GM12878 (cell line): ENCODE data around the gene RPL13A. TPM values are rescaled to one million over a fixed set of nuclear protein-coding genes. Genes with fewer than 3 reads are reported as not detected.

Experiments used
- ATAC-seq: fragments of 200-7000 bp; cut with Tn5 transposase; 3 replicates; pipeline ENCODE4 v1.9.1; 2020; ENCODE audit warnings: mild to moderate bottlenecking, moderate library complexity
- BruUV-seq: library from RNA; stranded (reverse); fragments of 400-500 nt; replicated peaks from 2 replicates; lab custom pipeline; 2021; lab: Mats Ljungman, UMichigan
- CTCF ChIA-PET: fragments of 300-600 bp; sonication (Branson Sonifier 250); formaldehyde crosslinking; extraction: SDS; loops from one replicate; lab custom pipeline; 2021; ENCODE audit warnings: inconsistent platforms; lab: Yijun Ruan, JAX
- POLR2A ChIA-PET: fragments of 350-600 bp; formaldehyde crosslinking; extraction: SDS; loops from one replicate; lab custom pipeline; 2021; ENCODE audit warnings: inconsistent platforms; lab: Charles Lee
- RAD21 ChIA-PET: fragments of 300-600 bp; sonication (Branson Sonifier 250); formaldehyde crosslinking; loops from one replicate; lab custom pipeline; 2023; ENCODE audit warnings: antibody characterized with exemption; ENCODE audit not compliant: unreplicated experiment; lab: Charles Lee
- SMC1A ChIA-PET: fragments of 300-600 bp; sonication (Branson Sonifier 250); formaldehyde crosslinking; loops from one replicate; lab custom pipeline; 2023; ENCODE audit not compliant: unreplicated experiment, uncharacterized antibody; lab: Charles Lee
- DNase-seq: peaks from one replicate; pipeline ENCODE4 v3.0.0-alpha.2; 2011; ENCODE audit warnings: low read depth, low spot score
- FAIRE-seq: peaks from 3 replicates; lab custom pipeline; 2011; peaks lifted over from hg19 to GRCh38; lab: Jason Lieb, UNC
- H2AFZ ChIP-seq: 2 replicates; pipeline ENCODE4 v1.6.0; 2011; ENCODE audit warnings: low read depth, low read length, control low read depth; ENCODE audit not compliant: control insufficient read depth
- H3K27ac ChIP-seq: 2 replicates; pipeline ENCODE4 v1.5.1; 2011; ENCODE audit warnings: control low read depth; ENCODE audit not compliant: control insufficient read depth, insufficient read depth
- H3K27me3 ChIP-seq, 2 experiments: replicated peaks in 1 of 2; 2 replicates each; pipeline versions ENCODE4 v1.6.0 to v1.6.1; 2011; ENCODE audit warnings: low read length in 1 of 2; ENCODE audit not compliant: control insufficient read depth in 2 of 2, insufficient read depth in 2 of 2
- H3K36me3 ChIP-seq, 2 experiments: 2 replicates each; pipeline ENCODE4 v1.5.1; 2011; ENCODE audit warnings: low read length in 1 of 2; ENCODE audit not compliant: control insufficient read depth in 2 of 2, insufficient read depth in 2 of 2
- H3K4me1 ChIP-seq: 2 replicates; pipeline ENCODE4 v1.6.1; 2011; ENCODE audit warnings: mild to moderate bottlenecking, low read length, moderate library complexity, mixed read lengths; ENCODE audit not compliant: control insufficient read depth, insufficient read depth
- H3K4me2 ChIP-seq: 2 replicates; pipeline ENCODE4 v1.6.0; 2011; ENCODE audit warnings: control low read depth; ENCODE audit not compliant: control insufficient read depth, insufficient read depth
- H3K4me3 ChIP-seq: fragments of 200-600 bp; sonication (generic); 2 replicates; pipeline ENCODE4 v1.5.1; 2016
- H3K79me2 ChIP-seq: 2 replicates; pipeline ENCODE4 v1.6.0; 2011; ENCODE audit warnings: low read length; ENCODE audit not compliant: control insufficient read depth, insufficient read depth
- H3K9ac ChIP-seq: 2 replicates; pipeline ENCODE4 v1.8.0; 2011; ENCODE audit warnings: low read length, control low read depth, mixed read lengths; ENCODE audit not compliant: control insufficient read depth, insufficient read depth
- H3K9me3 ChIP-seq: replicated peaks from 3 replicates; pipeline ENCODE4 v1.5.1; 2011; ENCODE audit warnings: mild to moderate bottlenecking, low read length; ENCODE audit not compliant: control insufficient read depth, insufficient read depth
- H4K20me1 ChIP-seq: 2 replicates; pipeline ENCODE4 v1.6.0; 2011; ENCODE audit not compliant: control insufficient read depth, insufficient read depth
- IRF5 ChIP-seq: fragments of 450-650 bp; IDR thresholded peaks from 2 replicates; pipeline ENCODE4 v1.6.1; 2017; ENCODE audit warnings: borderline replicate concordance
- PBX3 ChIP-seq: IDR thresholded peaks from 2 replicates; pipeline ENCODE4 v1.6.1; 2011; ENCODE audit warnings: mild to moderate bottlenecking, low read depth, low read length, moderate library complexity; ENCODE audit not compliant: insufficient replicate concordance
- RUNX3 ChIP-seq: IDR thresholded peaks from 2 replicates; pipeline ENCODE4 v1.6.1; 2012; ENCODE audit warnings: low read length, inconsistent platforms
- ZNF24 ChIP-seq: fragments of 450-650 bp; IDR thresholded peaks from 2 replicates; pipeline ENCODE4 v1.6.1; 2017; ENCODE audit warnings: antibody characterized with exemption, mild to moderate bottlenecking
- WGBS: methylation state at CpG from one replicate; pipeline ENCODE4 v1.1.6; 2016; ENCODE audit warnings: low lambda C conversion rate; ENCODE audit not compliant: insufficient replicate concordance, insufficient coverage; ENCODE audit errors: missing lambda C conversion rate; 5-methylcytosine and 5-hydroxymethylcytosine counted together
- in situ Hi-C: fragments of 300-500 bp; cut with MboI; formaldehyde crosslinking; loops from 9 replicates; pipeline ENCODE4 v1.14.3; 2018; ENCODE audit warnings: mixed read lengths
- intact Hi-C: fragments of 100-400 bp; cut with micrococcal nuclease; formaldehyde crosslinking; loops from one replicate; pipeline ENCODE4 v1.14.2; 2022; ENCODE audit not compliant: unreplicated experiment
- polyA plus RNA-seq, 11 experiments: library from polyadenylated mRNA; depleted of rRNA in 4 of 11; unstranded in 6 of 11; stranded (reverse) in 5 of 11; fragments of >200 nt; fragmentation: Nextera tagmentation in 4 of 11; fragmentation: Illumina TruSeq in 1 of 11; extraction: Ambion mirVana in 4 of 11; extraction: Trizol in 1 of 11; gene quantifications; 1 replicate in 1 of 11; 2 replicates in 10 of 11; pipeline versions ENCODE4 v1.2.1 to v1.2.3, GENCODE V29; 2011 to 2016; ENCODE audit warnings: inconsistent platforms in 2 of 11, missing spikeins in 2 of 11, low read depth in 1 of 11
- total RNA-seq, 4 experiments: library from RNA; depleted of rRNA in 3 of 4; stranded (reverse); fragments of >200 nt in 3 of 4; fragmentation: Illumina TruSeq in 1 of 4; extraction: Trizol in 1 of 4; gene quantifications; 2 replicates each; pipeline versions ENCODE4 v1.2.1 to v1.2.3, GENCODE V29; 2013 to 2021

The RPL13A gene
- total and polyA plus RNA-seq, 10 of the 15 experiments (the other 5 are each of a cell fraction or from before 2014, with no cell fraction given) = 1,426 to 8,961 (median 4,266) TPM

GRCh38 chr19:49462492-49462891 is 24.9 kb upstream of the RPL13A start (continued):
- TF ChIP-seq IRF5 (no peak), ZNF24 (no peak), RUNX3 (no peak)

- intact Hi-C loops (no loop called here), in situ Hi-C loops (no loop called here)
- DNase-seq (no peak), ATAC-seq (no peak), FAIRE-seq (no peak)
- Histone ChIP-seq H3K4me1 (peaks cover 13% of the 10 kb centered on the region), H3K4me3 (no peak overlapping the region), H4K20me1 (no peaks in the 10 kb centered on the region), H3K4me2 (no peak overlapping the region), H3K36me3 (peaks cover 2 to 7% of the 10 kb centered on the region in 2 experiments; a peak in 3 of 4 replicates), H3K9ac (no peak overlapping the region), H3K79me2 (no peaks in the 10 kb centered on the region), H3K27ac (no peak overlapping the region), H3K27me3 (no peaks in the 10 kb centered on the region), H3K9me3 (no peaks in the 10 kb centered on the region), H2AFZ (no peak overlapping the region)
- ChIA-PET CTCF (no interaction called here), RAD21 (no interaction called here), SMC1A (no interaction called here), POLR2A (no interaction called here)
- WGBS = 94% methylated on average over 34 of the region's 39 CpGs
- TF ChIP-seq PBX3 = no peak
- no TSS peak for BruUV-seq
Measured at GRCh38 chr19:49463960-49464740, 23.3 kb upstream of the RPL13A start.
